Endothelial cell of umbilical vein (primary cell): ENCODE results near the gene UFSP1. TPM values are rescaled to one million over a fixed set of nuclear protein-coding genes. Genes with fewer than 3 reads are reported as not detected.
"Not testable (repeated sequence)": the region's sequence is repeated elsewhere in the genome, so short reads cannot be mapped to it uniquely, and the experiment has no call there.

Experiments used
- BruUV-seq: library from RNA; stranded (reverse); fragments of 400-500 nt; replicated peaks from 2 replicates; lab custom pipeline; 2021; lab: Mats Ljungman, UMichigan
- CTCF ChIA-PET: fragments of 300-600, 350-600 bp; sonication (Branson Sonifier 250); formaldehyde crosslinking; loops from one replicate; lab custom pipeline; 2021; ENCODE audit warnings: antibody characterized with exemption, inconsistent platforms; lab: Charles Lee
- POLR2A ChIA-PET: fragments of 300-600, 350-600 bp; sonication (Branson Sonifier 250); formaldehyde crosslinking; loops from one replicate; lab custom pipeline; 2021; ENCODE audit warnings: antibody characterized with exemption, inconsistent platforms; lab: Charles Lee
- DNase-seq: peaks from one replicate; pipeline ENCODE4 v3.0.0-alpha.2; 2011; ENCODE audit warnings: low read depth, low spot score
- FAIRE-seq: peaks from 2 replicates; lab custom pipeline; 2011; peaks lifted over from hg19 to GRCh38; lab: Jason Lieb, UNC
- H2AFZ ChIP-seq: 2 replicates; pipeline ENCODE4 v1.6.0; 2012; ENCODE audit warnings: low read depth, low read length, control low read depth, inconsistent platforms
- H3K27ac ChIP-seq: 2 replicates; pipeline ENCODE4 v1.5.1; 2011; ENCODE audit warnings: low read depth, mild to moderate bottlenecking, control low read depth, low read length, moderate library complexity; ENCODE audit not compliant: insufficient read depth
- H3K27me3 ChIP-seq, 2 experiments: 2 replicates each; pipeline versions ENCODE4 v1.6.0 to v1.6.1; 2011; ENCODE audit warnings: low read length in 2 of 2, mixed read lengths in 1 of 2; ENCODE audit not compliant: control insufficient read depth in 2 of 2, insufficient read depth in 2 of 2
- H3K36me3 ChIP-seq, 2 experiments: 2 replicates in 1 of 2; 3 replicates in 1 of 2; pipeline ENCODE4 v1.5.1; 2011; ENCODE audit warnings: low read length in 2 of 2, mild to moderate bottlenecking in 1 of 2, moderate library complexity in 1 of 2; ENCODE audit not compliant: control insufficient read depth in 2 of 2, insufficient read depth in 2 of 2; ENCODE audit errors: extremely low read depth in 1 of 2
- H3K4me1 ChIP-seq: 3 replicates; pipeline ENCODE4 v1.5.1; 2011; ENCODE audit warnings: mild to moderate bottlenecking, low read length; ENCODE audit not compliant: control insufficient read depth, insufficient read depth; ENCODE audit errors: extremely low read depth
- H3K4me2 ChIP-seq: 2 replicates; pipeline ENCODE4 v1.6.1; 2011; ENCODE audit warnings: low read length, control low read depth, mixed read lengths; ENCODE audit not compliant: insufficient read depth
- H3K4me3 ChIP-seq, 3 experiments: fragments of 200-600 bp in 1 of 3; sonication (generic), shearing (Covaris generic) in 1 of 3; replicated peaks in 1 of 3; 2 replicates each; pipeline ENCODE4 v1.5.1; 2011 to 2016; ENCODE audit warnings: control low read depth in 3 of 3, low read length in 3 of 3, mild to moderate bottlenecking in 2 of 3, inconsistent platforms in 1 of 3, low read depth in 1 of 3, moderate library complexity in 1 of 3; ENCODE audit not compliant: insufficient read depth in 1 of 3
- H3K79me2 ChIP-seq: 2 replicates; pipeline ENCODE4 v1.6.0; 2012; ENCODE audit warnings: low read length, inconsistent platforms; ENCODE audit not compliant: control insufficient read depth, insufficient read depth
- H3K9ac ChIP-seq: replicated peaks from 2 replicates; pipeline ENCODE3; 2011; ENCODE audit warnings: low read length, control low read depth; ENCODE audit not compliant: insufficient read depth; ENCODE audit errors: extremely low read depth
- H3K9me1 ChIP-seq: replicated peaks from 3 replicates; pipeline ENCODE4 v1.6.0; 2011; ENCODE audit warnings: mild to moderate bottlenecking, low read length; ENCODE audit not compliant: control insufficient read depth, insufficient read depth; ENCODE audit errors: extremely low read depth
- H3K9me3 ChIP-seq: replicated peaks from 2 replicates; pipeline ENCODE4 v1.5.1; 2012; ENCODE audit warnings: low read length, inconsistent platforms; ENCODE audit not compliant: control insufficient read depth, insufficient read depth
- H4K20me1 ChIP-seq: replicated peaks from 2 replicates; pipeline ENCODE3; 2011; ENCODE audit warnings: mild to moderate bottlenecking, low read length; ENCODE audit not compliant: control insufficient read depth, insufficient read depth; ENCODE audit errors: extremely low read depth
- GATA2 ChIP-seq: IDR thresholded peaks from 2 replicates; pipeline ENCODE4 v1.7.0; 2011; ENCODE audit warnings: low read depth, mild to moderate bottlenecking, moderate library complexity, mixed read lengths, low read length; ENCODE audit not compliant: insufficient read length, insufficient read depth
- JUN ChIP-seq: IDR thresholded peaks from 2 replicates; pipeline ENCODE4 v1.6.1; 2011; ENCODE audit warnings: borderline replicate concordance, low read depth; ENCODE audit not compliant: insufficient read length, insufficient read depth
- POLR2AphosphoS5 ChIP-seq: IDR thresholded peaks from 2 replicates; pipeline ENCODE4 v1.6.1; 2012; ENCODE audit warnings: low read depth, mild to moderate bottlenecking, control low read depth, low read length, moderate library complexity; ENCODE audit not compliant: insufficient read depth
- dilution Hi-C: fragments of 300-500 bp; cut with MboI; formaldehyde crosslinking; loops from one replicate; pipeline ENCODE4 v1.15.0; 2019; ENCODE audit warnings: low sequenced_read_pairs; ENCODE audit not compliant: extremely low pct_ligation_motif_present
- intact Hi-C: fragments of 100-400 bp; cut with micrococcal nuclease; formaldehyde crosslinking; loops from one replicate; pipeline ENCODE4 v1.10.0; 2022
- polyA plus RNA-seq, 4 experiments: library from polyadenylated mRNA; depleted of rRNA in 3 of 4; stranded (reverse) in 3 of 4; unstranded in 1 of 4; fragments of >200 nt; gene quantifications; 2 replicates each; pipeline versions ENCODE4 v1.2.1 to v1.2.3, GENCODE V29; 2011 to 2012; ENCODE audit warnings: missing spikeins in 1 of 4
- total RNA-seq: library from RNA; stranded (reverse); gene quantifications from 2 replicates; pipeline ENCODE4 v1.2.3, GENCODE V29; 2021

Gene UFSP1
- total and polyA plus RNA-seq, 2 donors (not counting 3 experiments of a cell fraction or from before 2014, with no cell fraction given), result 0.84 to 0.93 TPM

DNA sequence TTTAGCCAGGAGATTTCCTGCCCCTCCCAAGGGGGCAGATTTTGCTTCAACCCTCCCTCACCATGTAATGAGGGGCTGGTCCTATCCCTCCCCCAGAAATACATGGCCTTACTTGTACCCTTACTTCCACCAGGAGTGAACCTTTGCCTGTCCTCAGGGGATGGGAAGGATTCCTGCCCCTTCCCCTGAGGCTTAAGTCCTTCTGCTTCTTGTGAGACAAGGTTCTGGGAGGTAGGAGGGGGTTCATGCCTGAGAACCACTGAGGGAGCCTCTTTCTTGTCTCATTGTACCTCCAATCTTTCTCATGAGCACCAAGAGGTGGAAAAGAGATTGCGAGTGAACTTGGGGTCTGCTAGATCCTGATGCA lies 40.3 kb upstream of the UFSP1 start:
- no peaks in the 10 kb centered on the region for H3K9me3 ChIP-seq
- no peak for FAIRE-seq
- no peak for TF ChIP-seq JUN
- TF ChIP-seq GATA2, result no peak
- no peak for TF ChIP-seq POLR2AphosphoS5
- H3K9ac ChIP-seq, result no peak overlapping the region
- no peaks in the 10 kb centered on the region for H3K4me1 ChIP-seq
- no peaks in the 10 kb centered on the region for H3K9me1 ChIP-seq
- no peaks in the 10 kb centered on the region for H3K36me3 ChIP-seq
- POLR2A ChIA-PET, result no interaction called here
- no peak overlapping the region for H3K4me2 ChIP-seq
- BruUV-seq, result no TSS peak
- H4K20me1 ChIP-seq, result no peaks in the 10 kb centered on the region
- intact Hi-C loops, result no loop called here
- CTCF ChIA-PET, result interaction anchor here (1.6 kb wide), 1 partner anchor 12 kb away, joined by 3 read pairs; no protein-coding TSS in a partner anchor
- dilution Hi-C loops, result no loop called here
- peaks cover 2 to 6% of the 10 kb centered on the region in 2 experiments for H3K27me3 ChIP-seq
- no peak for DNase-seq
- no peak overlapping the region for H3K27ac ChIP-seq
- no peaks in the 10 kb centered on the region for H3K79me2 ChIP-seq
- no peak overlapping the region for H3K4me3 ChIP-seq
- no peak overlapping the region for H2AFZ ChIP-seq

GRCh38 chr7:100923616-100924015 lies 34.1 kb upstream of the UFSP1 start:
- BruUV-seq, FAIRE-seq, intact Hi-C loops, H3K4me3 ChIP-seq, H3K27ac ChIP-seq, DNase-seq, H3K9me1 ChIP-seq, H3K79me2 ChIP-seq, H4K20me1 ChIP-seq, H2AFZ ChIP-seq, dilution Hi-C loops, H3K9ac ChIP-seq, H3K4me1 ChIP-seq, CTCF ChIA-PET, POLR2A ChIA-PET, H3K4me2 ChIP-seq, H3K36me3 ChIP-seq, H3K9me3 ChIP-seq, H3K27me3 ChIP-seq: not testable (repeated sequence)
